Astrocyte (in vitro differentiated cells and primary cell): Measurements from ENCODE around the gene TRAPPC3L. TPM values are rescaled to one million over a fixed set of nuclear protein-coding genes. Genes with fewer than 3 reads are reported as not detected.

Experiments
- DNase-seq: peaks from one replicate; pipeline ENCODE4 v3.0.0-alpha.2; 2010; ENCODE audit warnings: low read depth
- FAIRE-seq: peaks from 2 replicates; lab custom pipeline; 2011; peaks lifted over from hg19 to GRCh38; lab: Jason Lieb, UNC
- H2AFZ ChIP-seq: 2 replicates; pipeline ENCODE4 v1.6.0; 2012; ENCODE audit warnings: low read depth, low read length, inconsistent platforms
- H3K27ac ChIP-seq: 2 replicates; pipeline ENCODE4 v1.5.1; 2011; ENCODE audit warnings: low read depth, low read length, inconsistent platforms
- H3K27me3 ChIP-seq: 2 replicates; pipeline ENCODE4 v1.6.0; 2011; ENCODE audit warnings: low read length, inconsistent platforms; ENCODE audit not compliant: insufficient read depth
- H3K36me3 ChIP-seq: 2 replicates; pipeline ENCODE4 v1.5.1; 2011; ENCODE audit warnings: low read length, inconsistent platforms; ENCODE audit not compliant: insufficient read depth
- H3K4me1 ChIP-seq: 2 replicates; pipeline ENCODE4 v1.5.1; 2011; ENCODE audit warnings: low read length, inconsistent platforms; ENCODE audit not compliant: insufficient read depth
- H3K4me2 ChIP-seq: 2 replicates; pipeline ENCODE4 v1.6.0; 2012; ENCODE audit warnings: low read length, inconsistent platforms
- H3K4me3 ChIP-seq: 2 replicates; pipeline ENCODE4 v1.5.1; 2011; ENCODE audit warnings: low read depth, mild to moderate bottlenecking, low read length, inconsistent platforms; ENCODE audit not compliant: insufficient read depth
- H3K79me2 ChIP-seq: 2 replicates; pipeline ENCODE4 v1.6.0; 2012; ENCODE audit warnings: mild to moderate bottlenecking, low read length, inconsistent platforms; ENCODE audit not compliant: insufficient read depth
- H3K9ac ChIP-seq: 2 replicates; pipeline ENCODE4 v1.6.0; 2012; ENCODE audit warnings: mild to moderate bottlenecking, low read length, inconsistent platforms
- H3K9me3 ChIP-seq: 2 replicates; pipeline ENCODE4 v1.5.1; 2012; ENCODE audit warnings: low read depth, mild to moderate bottlenecking, low read length, inconsistent platforms; ENCODE audit not compliant: insufficient read depth
- H4K20me1 ChIP-seq: 2 replicates; pipeline ENCODE4 v1.6.0; 2012; ENCODE audit warnings: low read length, inconsistent platforms; ENCODE audit not compliant: insufficient read depth
- H3K27ac Mint-ChIP-seq: one replicate; pipeline ENCODE4 v1.8.0; 2021; ENCODE audit warnings: mild to moderate bottlenecking, mixed read lengths; ENCODE audit not compliant: unreplicated experiment
- H3K27me3 Mint-ChIP-seq: one replicate; pipeline ENCODE4 v1.8.0; 2021; ENCODE audit warnings: low read depth, mixed read lengths; ENCODE audit not compliant: unreplicated experiment
- H3K36me3 Mint-ChIP-seq: one replicate; pipeline ENCODE4 v1.8.0; 2021; ENCODE audit warnings: low read depth, mixed read lengths; ENCODE audit not compliant: unreplicated experiment
- H3K4me1 Mint-ChIP-seq: one replicate; pipeline ENCODE4 v1.8.0; 2021; ENCODE audit warnings: low read depth, mixed read lengths; ENCODE audit not compliant: unreplicated experiment
- H3K4me3 Mint-ChIP-seq: one replicate; pipeline ENCODE4 v1.8.0; 2021; ENCODE audit warnings: mild to moderate bottlenecking, moderate library complexity, mixed read lengths; ENCODE audit not compliant: unreplicated experiment
- H3K9me3 Mint-ChIP-seq: one replicate; pipeline ENCODE4 v1.8.0; 2021; ENCODE audit warnings: mild to moderate bottlenecking, mixed read lengths; ENCODE audit not compliant: unreplicated experiment
- EZH2 ChIP-seq: IDR thresholded peaks from 2 replicates; pipeline ENCODE4 v1.6.1; 2012; ENCODE audit warnings: mild to moderate bottlenecking, low read length, inconsistent platforms; ENCODE audit not compliant: insufficient read depth
- total RNA-seq: library from RNA; stranded (reverse); gene quantifications from 2 replicates; pipeline ENCODE4 v1.2.1, GENCODE V29; 2021
- TF ChIP-seq, protein P1 (sequence below): IDR thresholded peaks from 2 replicates; pipeline ENCODE4 v1.5.1; 2011; ENCODE audit warnings: low read depth, mild to moderate bottlenecking, inconsistent platforms, low read length, moderate library complexity; ENCODE audit not compliant: insufficient read depth

TRAPPC3L gene
- total RNA-seq, 1 donor from 2014 or later, result not detected

DNA sequence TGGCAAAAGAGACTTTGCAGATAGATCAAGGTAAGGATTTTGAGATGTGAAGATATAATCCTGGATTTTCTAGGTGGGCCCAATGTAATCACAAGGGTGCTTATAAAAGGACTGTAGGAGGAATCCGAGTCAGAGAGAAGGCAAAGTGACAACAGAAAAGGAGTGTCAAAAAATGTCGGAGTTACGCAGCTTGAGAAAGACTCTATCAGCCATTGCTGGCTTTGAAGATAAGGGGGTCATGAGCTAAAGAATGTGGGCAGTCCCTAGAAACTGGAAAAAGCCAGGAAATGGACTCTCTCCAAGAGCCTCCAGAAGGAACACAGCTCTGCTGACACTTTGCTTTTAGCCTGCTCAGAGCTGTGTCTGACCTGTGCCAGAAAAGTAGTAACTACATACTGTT lies 17.1 kb upstream of the TRAPPC3L start:
- H3K9me3 Mint-ChIP-seq, result no peaks in the 10 kb centered on the region
- no peaks in the 10 kb centered on the region for H3K36me3 ChIP-seq
- no peak overlapping the region for H3K4me3 Mint-ChIP-seq
- no peak overlapping the region for H3K4me3 ChIP-seq
- no peak overlapping the region for H3K9ac ChIP-seq
- DNase-seq (no peak), FAIRE-seq (no peak)
- H3K4me1 Mint-ChIP-seq, result peaks cover 8% of the 10 kb centered on the region
- no peak for TF ChIP-seq EZH2
- TF ChIP-seq, protein P1, sequence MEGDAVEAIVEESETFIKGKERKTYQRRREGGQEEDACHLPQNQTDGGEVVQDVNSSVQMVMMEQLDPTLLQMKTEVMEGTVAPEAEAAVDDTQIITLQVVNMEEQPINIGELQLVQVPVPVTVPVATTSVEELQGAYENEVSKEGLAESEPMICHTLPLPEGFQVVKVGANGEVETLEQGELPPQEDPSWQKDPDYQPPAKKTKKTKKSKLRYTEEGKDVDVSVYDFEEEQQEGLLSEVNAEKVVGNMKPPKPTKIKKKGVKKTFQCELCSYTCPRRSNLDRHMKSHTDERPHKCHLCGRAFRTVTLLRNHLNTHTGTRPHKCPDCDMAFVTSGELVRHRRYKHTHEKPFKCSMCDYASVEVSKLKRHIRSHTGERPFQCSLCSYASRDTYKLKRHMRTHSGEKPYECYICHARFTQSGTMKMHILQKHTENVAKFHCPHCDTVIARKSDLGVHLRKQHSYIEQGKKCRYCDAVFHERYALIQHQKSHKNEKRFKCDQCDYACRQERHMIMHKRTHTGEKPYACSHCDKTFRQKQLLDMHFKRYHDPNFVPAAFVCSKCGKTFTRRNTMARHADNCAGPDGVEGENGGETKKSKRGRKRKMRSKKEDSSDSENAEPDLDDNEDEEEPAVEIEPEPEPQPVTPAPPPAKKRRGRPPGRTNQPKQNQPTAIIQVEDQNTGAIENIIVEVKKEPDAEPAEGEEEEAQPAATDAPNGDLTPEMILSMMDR, result no peak
- no peaks in the 10 kb centered on the region for H4K20me1 ChIP-seq
- no peak overlapping the region for H3K27ac ChIP-seq
- no peaks in the 10 kb centered on the region for H3K79me2 ChIP-seq
- peak overlapping the region; percentile 61 for H3K27ac Mint-ChIP-seq
- H3K4me1 ChIP-seq, result peaks cover 15% of the 10 kb centered on the region
- H3K27me3 ChIP-seq, result no peaks in the 10 kb centered on the region
- H3K4me2 ChIP-seq, result no peak overlapping the region
- H3K9me3 ChIP-seq, result no peaks in the 10 kb centered on the region
- peak overlapping the region; percentile 3 for H2AFZ ChIP-seq
- no peaks in the 10 kb centered on the region for H3K36me3 Mint-ChIP-seq
- H3K27me3 Mint-ChIP-seq, result peaks cover 3% of the 10 kb centered on the region

DNA sequence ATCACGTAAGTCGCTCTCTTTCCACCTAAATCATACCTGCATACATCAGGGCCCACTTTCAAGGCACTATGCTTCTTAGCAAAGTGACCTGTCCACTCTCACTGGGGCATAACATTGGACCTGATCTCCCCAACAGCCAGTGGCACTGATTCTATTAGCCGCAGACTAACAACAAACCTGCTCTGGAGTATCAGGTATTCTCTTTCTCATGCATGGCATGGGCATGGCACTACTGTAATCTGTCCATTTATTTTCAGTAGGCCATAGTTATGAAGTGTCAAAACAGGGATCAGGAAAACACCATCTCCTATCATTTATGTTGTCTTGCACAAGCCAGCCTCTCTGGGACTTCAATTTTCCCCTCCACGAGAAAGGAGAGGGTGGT lies 16.5 kb upstream of the TRAPPC3L start:
- H3K27ac Mint-ChIP-seq, result no peak overlapping the region
- H2AFZ ChIP-seq, result no peak overlapping the region
- H3K9me3 ChIP-seq, result no peaks in the 10 kb centered on the region
- no peak overlapping the region for H3K4me3 ChIP-seq
- no peak overlapping the region for H3K4me2 ChIP-seq
- no peaks in the 10 kb centered on the region for H3K79me2 ChIP-seq
- H3K27me3 Mint-ChIP-seq, result peaks cover 2% of the 10 kb centered on the region
- FAIRE-seq (no peak), DNase-seq (no peak)
- H4K20me1 ChIP-seq, result no peaks in the 10 kb centered on the region
- no peaks in the 10 kb centered on the region for H3K9me3 Mint-ChIP-seq
- no peak overlapping the region for H3K9ac ChIP-seq
- H3K27me3 ChIP-seq, result no peaks in the 10 kb centered on the region
- H3K27ac ChIP-seq, result no peak overlapping the region
- no peaks in the 10 kb centered on the region for H3K36me3 Mint-ChIP-seq
- no peaks in the 10 kb centered on the region for H3K36me3 ChIP-seq
- H3K4me1 ChIP-seq, result peaks cover 21% of the 10 kb centered on the region
- TF ChIP-seq, protein P1, result no peak
- TF ChIP-seq EZH2, result no peak
- H3K4me1 Mint-ChIP-seq, result peaks cover 9% of the 10 kb centered on the region
- no peak overlapping the region for H3K4me3 Mint-ChIP-seq

DNA sequence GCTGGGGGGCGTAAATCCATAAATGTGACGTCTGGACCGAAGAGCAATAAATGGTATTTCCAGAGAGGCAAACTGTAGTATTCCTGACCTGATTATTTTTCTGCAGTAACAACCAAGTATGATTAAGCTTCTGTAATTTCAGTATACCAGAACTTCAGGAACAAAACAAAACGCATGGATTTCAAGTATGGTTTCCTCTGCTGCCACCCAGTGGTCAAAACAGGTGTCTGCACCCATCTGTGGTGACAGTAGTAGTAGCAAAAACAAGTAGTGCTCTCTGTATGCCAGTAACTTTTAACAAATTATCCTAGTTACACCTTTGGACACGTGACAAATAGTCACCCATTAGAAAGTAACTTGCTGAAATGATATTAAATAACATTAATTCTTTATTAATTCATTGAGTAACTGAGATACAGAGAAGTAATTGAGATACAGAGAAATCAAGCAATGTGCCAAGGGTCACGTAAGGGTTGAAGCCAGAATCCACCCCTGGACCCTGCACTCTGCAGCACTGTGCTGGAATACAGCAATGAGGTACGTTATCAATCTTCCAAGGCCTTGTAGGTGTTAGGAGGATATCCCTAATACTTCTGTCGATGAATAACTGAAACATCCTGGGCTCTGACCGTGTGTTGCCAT lies 16.0 kb upstream of the TRAPPC3L start:
- FAIRE-seq, result peak; percentile 94
- no peak overlapping the region for H3K4me3 Mint-ChIP-seq

More for the DNA sequence above, 16.0 kb upstream of the TRAPPC3L start:
- no peaks in the 10 kb centered on the region for H3K9me3 ChIP-seq
- H3K27me3 Mint-ChIP-seq, result no peaks in the 10 kb centered on the region
- no peaks in the 10 kb centered on the region for H3K36me3 Mint-ChIP-seq
- H3K27me3 ChIP-seq, result no peaks in the 10 kb centered on the region
- no peak overlapping the region for H3K9ac ChIP-seq
- no peak overlapping the region for H3K27ac ChIP-seq
- H3K36me3 ChIP-seq, result no peaks in the 10 kb centered on the region
- H2AFZ ChIP-seq, result peak overlapping the region; percentile 13
- no peaks in the 10 kb centered on the region for H3K9me3 Mint-ChIP-seq
- peaks cover 22% of the 10 kb centered on the region for H3K4me1 ChIP-seq
- H3K4me1 Mint-ChIP-seq, result peaks cover 12% of the 10 kb centered on the region
- DNase-seq, result peak; percentile 32
- no peak overlapping the region for H3K4me2 ChIP-seq
- no peak overlapping the region for H3K27ac Mint-ChIP-seq
- no peaks in the 10 kb centered on the region for H4K20me1 ChIP-seq
- H3K4me3 ChIP-seq, result no peak overlapping the region
- no peaks in the 10 kb centered on the region for H3K79me2 ChIP-seq
- TF ChIP-seq, protein P1, result peak; percentile 98
- TF ChIP-seq EZH2, result no peak
